HG03025 (cell line): ENCODE results near the gene FOSL1.
"Not testable (repeated sequence)": the region's sequence is repeated elsewhere in the genome, so short reads cannot be mapped to it uniquely, and the experiment has no call there.

Experiments used
- ATAC-seq: cut with Tn5 transposase; IDR thresholded peaks from one replicate; pipeline ENCODE4 v1.9.1; 2021; ENCODE audit warnings: mild to moderate bottlenecking, moderate library complexity; ENCODE audit not compliant: unreplicated experiment, low FRiP score

Gene FOSL1

GRCh38 chr11:65854852-65855837 lies 45.0 kb downstream of the FOSL1 start:
- no peak for ATAC-seq

DNA sequence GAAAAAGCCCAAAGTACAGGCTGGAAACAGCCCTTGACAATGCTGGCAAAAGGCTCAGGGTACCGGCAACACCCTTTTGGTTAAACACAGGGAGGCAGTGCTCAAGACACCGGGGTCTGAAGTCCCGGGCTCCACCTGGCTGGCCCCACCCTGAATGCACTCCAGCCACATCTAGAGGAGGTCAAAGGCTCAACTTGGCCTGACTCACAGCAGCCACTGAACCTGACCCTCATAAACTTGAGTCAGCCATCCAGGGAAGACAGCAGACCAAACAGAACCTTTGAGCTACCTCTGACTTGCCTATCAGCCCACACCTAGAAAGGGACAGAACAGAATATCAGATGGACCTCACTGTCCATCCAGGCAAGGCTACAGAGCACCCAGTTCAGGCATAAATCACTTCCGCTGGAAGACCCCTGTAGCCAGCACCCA lies 46.0 kb downstream of the FOSL1 start:
- ATAC-seq: no peak

DNA sequence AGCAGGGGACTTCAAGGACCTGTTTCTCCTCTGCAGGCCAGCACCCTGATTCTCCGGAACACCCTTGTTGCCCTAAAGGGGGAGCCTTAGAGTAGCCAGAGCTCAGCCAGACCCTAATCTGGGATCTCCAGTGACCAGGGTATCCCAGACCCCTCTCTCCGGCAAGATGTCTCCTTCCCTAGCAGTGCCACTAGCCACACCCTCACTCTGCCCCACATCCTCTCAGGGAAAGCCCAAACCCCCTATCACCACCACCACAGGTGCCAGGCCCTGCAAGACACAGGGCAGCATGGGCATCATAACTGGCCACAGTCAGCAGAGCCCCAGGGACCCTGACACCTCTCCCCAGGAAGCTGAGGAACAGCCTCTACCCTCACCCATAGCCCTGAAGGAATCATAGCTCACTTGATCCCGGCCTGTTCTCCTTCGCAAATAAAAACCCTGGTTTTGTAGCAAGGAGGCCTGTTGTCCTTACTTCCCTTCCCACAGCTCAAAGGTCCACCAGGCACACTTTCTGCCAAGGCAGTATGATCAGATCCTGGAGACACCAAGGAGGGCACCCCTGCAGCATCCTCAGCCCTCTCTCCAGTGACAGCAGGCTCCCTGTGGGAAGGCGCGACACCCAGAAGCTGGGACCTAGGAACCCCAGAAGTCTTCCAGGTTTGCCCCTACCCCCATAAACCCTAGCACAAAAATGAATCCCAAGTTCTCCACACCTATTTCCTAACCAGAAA lies 46.8 kb downstream of the FOSL1 start:
- no peak for ATAC-seq

- ATAC-seq: no peak
Measured at GRCh38 chr11:65852508-65853245, 47.5 kb downstream of the FOSL1 start.

- no peak for ATAC-seq
Measured at GRCh38 chr11:65851811-65852507, 48.2 kb downstream of the FOSL1 start.

DNA sequence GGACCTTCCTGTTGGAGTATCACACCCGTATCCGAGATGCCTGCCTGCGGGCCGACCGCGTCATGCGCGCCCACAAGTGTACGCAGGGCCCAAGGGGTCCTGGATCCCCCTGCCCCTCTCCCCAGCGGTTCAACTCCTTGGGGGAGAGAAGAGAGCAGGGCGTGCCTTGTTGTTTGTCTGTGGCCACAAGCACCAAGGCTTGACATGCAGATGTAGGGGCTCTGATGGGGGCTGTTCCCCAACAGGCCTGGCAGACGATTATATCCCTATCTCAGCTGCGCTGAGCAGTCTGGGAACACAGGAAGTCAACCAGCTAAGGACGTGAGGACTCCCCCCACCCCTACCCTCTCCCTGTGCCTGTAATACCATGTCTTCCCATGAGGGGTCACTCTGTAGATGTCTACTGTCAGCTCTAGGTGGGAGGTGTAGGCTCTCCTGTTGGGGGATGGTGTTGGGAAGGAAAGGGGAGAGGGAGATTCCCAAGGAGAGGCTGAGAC lies 49.1 kb downstream of the FOSL1 start:
- ATAC-seq: no peak

DNA sequence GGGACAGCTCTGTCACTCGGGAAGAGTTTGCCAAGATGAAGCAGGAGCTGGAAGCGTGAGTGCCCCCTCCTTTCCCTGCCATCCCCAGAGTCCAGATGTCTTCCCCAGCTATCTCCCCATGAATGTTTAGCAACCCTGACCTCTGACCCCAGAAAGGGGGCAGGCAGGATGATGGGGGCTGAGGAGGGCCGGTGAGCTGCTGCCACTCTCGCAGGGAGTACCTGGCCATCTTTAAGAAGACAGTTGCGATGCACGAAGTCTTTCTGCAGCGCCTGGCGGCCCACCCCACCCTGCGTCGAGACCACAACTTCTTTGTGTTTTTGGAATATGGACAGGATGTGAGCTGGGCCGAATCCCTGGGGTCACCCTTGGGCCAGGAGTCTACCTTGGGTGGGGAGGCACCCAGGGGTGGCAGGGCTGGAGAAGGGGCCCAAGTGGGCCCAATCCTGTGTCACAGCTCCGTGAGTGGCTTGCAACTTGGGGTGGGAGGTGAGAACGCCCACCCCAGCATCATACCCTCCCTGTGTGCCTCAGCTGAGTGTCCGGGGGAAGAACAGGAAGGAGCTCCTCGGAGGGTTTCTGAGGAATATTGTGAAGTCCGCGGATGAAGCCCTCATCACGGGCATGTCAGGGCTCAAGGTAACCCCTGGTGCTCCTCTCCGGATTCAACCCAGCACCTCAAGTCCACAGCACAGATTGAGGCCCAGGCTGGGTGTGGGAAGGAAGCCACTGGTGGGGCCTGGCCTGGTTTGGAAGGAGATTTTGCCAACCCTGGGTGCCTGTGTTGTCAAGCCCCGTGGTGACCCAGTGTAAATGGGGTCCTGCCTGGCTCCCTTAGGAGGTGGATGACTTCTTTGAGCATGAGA lies 49.7 kb downstream of the FOSL1 start:
- ATAC-seq: no peak

DNA sequence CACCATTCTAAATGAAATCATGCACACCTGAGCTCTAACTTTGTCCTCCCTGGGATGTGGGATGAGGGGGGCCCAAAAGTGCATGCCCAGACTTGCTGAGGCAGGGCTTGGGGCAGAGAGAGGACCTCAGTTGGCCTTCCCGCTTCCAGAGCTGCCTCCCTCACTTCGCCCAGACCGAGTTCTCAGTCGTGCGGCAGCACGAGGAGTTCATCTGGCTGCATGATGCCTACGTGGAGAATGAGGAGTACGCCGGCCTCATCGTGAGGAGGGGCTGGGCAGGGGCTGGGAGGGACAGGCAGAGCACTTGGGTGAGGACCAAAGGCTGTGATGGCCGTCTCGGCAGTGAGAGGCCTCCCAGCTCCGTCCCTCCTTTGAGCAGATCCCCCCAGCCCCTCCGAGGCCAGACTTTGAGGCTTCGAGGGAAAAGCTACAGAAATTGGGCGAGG lies 50.4 kb downstream of the FOSL1 start:
- no peak for ATAC-seq

GRCh38 chr11:65849366-65849765 lies 50.8 kb downstream of the FOSL1 start:
- ATAC-seq: no peak

GRCh38 chr11:65848693-65849092 lies 51.5 kb downstream of the FOSL1 start:
- not testable (repeated sequence) for ATAC-seq

- ATAC-seq: no peak
Measured at GRCh38 chr11:65847746-65848145, 52.4 kb downstream of the FOSL1 start.

GRCh38 chr11:65844231-65844872 lies 55.8 kb downstream of the FOSL1 start:
- ATAC-seq: no peak

DNA sequence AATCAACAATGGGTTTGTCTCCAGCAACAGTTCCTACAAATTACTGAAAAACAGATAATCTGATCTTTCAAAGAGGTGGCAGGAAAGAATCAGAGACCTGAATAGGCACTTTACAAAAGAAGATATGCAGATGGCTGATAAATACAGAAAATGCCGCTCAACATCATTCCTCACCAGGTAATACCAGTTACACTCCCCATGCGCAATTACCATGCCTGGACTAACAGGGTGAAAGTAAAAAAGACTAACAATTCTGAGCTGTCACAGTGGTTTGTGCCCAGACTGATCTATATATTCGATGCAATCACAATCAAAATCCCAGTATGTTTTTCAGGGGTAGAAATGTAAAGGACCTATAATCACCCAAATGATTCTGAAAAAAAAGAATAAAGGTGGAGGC lies 56.4 kb downstream of the FOSL1 start:
- ATAC-seq: no peak

DNA sequence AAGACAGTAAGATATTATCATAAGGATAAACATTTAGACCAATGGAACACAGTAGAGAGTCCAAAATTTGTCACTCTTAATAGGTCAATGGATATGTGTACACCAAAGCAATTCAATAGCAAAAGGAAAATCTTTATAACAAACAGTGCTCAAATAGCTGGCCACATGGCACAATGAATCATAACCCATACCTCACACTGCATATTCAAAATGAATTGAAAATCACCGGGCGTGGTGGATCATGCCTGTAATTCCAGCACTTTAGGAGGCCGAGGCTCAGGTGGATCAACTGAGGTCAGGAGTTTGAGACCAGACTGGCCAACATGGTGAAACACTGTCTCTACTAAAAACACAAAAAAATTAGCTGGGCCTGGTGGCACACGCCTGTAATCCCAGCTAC lies 58.0 kb downstream of the FOSL1 start:
- no peak for ATAC-seq
